HepG2 (cell line): ENCODE measurements around the gene TSSK2. TPM values are rescaled to one million over a fixed set of nuclear protein-coding genes. Genes with fewer than 3 reads are reported as not detected.
A peak's percentile ranks its signal among the peaks of the same experiment; 100 is the strongest.

Source experiments
- CAMTA2 ChIP-seq: sonication (generic); formaldehyde crosslinking; IDR thresholded peaks from 2 replicates; pipeline ENCODE4 v1.4.0; 2020; ENCODE audit warnings: mild to moderate bottlenecking, missing genetic modification reagents, borderline replicate concordance
- MTF2 ChIP-seq: sonication (generic); formaldehyde crosslinking; IDR thresholded peaks from 2 replicates; pipeline ENCODE4 v1.5.0; 2020; ENCODE audit warnings: missing genetic modification reagents, borderline replicate concordance
- TEAD2 ChIP-seq: sonication (generic); formaldehyde crosslinking; IDR thresholded peaks from 2 replicates; pipeline ENCODE4 v1.9.0; 2021; ENCODE audit warnings: missing genetic modification reagents
- ZFY ChIP-seq: sonication (generic); formaldehyde crosslinking; IDR thresholded peaks from 2 replicates; pipeline ENCODE4 v1.4.0; 2020; ENCODE audit warnings: missing genetic modification reagents
- ZNF567 ChIP-seq: sonication (generic); formaldehyde crosslinking; IDR thresholded peaks from 2 replicates; pipeline ENCODE4 v1.8.1; 2023; ENCODE audit warnings: mild to moderate bottlenecking, missing genetic modification reagents, borderline replicate concordance
- ZNF780A ChIP-seq: sonication (generic); formaldehyde crosslinking; IDR thresholded peaks from 2 replicates; pipeline ENCODE4 v1.8.0; 2022; ENCODE audit warnings: mild to moderate bottlenecking, missing genetic modification reagents, moderate library complexity
- ZNF816 ChIP-seq: sonication (generic); formaldehyde crosslinking; IDR thresholded peaks from 2 replicates; pipeline ENCODE4 v1.8.0; 2022; ENCODE audit warnings: missing genetic modification reagents, mild to moderate bottlenecking, borderline replicate concordance
- ZNF883 ChIP-seq: sonication (generic); formaldehyde crosslinking; IDR thresholded peaks from 2 replicates; pipeline ENCODE4 v1.5.1; 2020; ENCODE audit warnings: mild to moderate bottlenecking, missing genetic modification reagents; ENCODE audit errors: not compliant biosample characterization
- polyA plus RNA-seq, 8 experiments: library from polyadenylated mRNA; depleted of rRNA in 3 of 8; stranded (reverse) in 7 of 8; unstranded in 1 of 8; fragments of >200 nt; fragmentation: Illumina TruSeq in 4 of 8; extraction: Trizol in 4 of 8; gene quantifications; 2 replicates each; pipeline versions ENCODE4 v1.2.1 to v1.2.3, GENCODE V29; 2011 to 2016; ENCODE audit warnings: low read depth in 4 of 8, missing spikeins in 1 of 8, mixed read lengths in 1 of 8; ENCODE audit not compliant: insufficient read depth in 1 of 8
- total RNA-seq, 5 experiments: library from RNA; depleted of rRNA; stranded (reverse); fragments of >200 nt; fragmentation: Illumina TruSeq; extraction: Trizol; gene quantifications; 2 replicates each; pipeline ENCODE4 v1.2.3, GENCODE V29; 2016; ENCODE audit warnings: low read depth in 1 of 5
- TF ChIP-seq, protein P1 (sequence below): IDR thresholded peaks from 2 replicates; pipeline ENCODE4 v1.6.1; 2016; ENCODE audit warnings: low read depth, missing genetic modification reagents, missing compliant biosample characterization
- TF ChIP-seq, protein P2 (sequence below): sonication (generic); formaldehyde crosslinking; IDR thresholded peaks from 2 replicates; pipeline ENCODE4 v1.4.0; 2020; ENCODE audit warnings: missing genetic modification reagents
- TF ChIP-seq, protein P3 (sequence below): sonication (generic); formaldehyde crosslinking; conservative IDR thresholded peaks from 2 replicates; pipeline ENCODE4 v1.8.1; 2023; ENCODE audit warnings: missing genetic modification reagents
- TF ChIP-seq, protein P4 (sequence below): sonication (generic); formaldehyde crosslinking; IDR thresholded peaks from 2 replicates; pipeline ENCODE4 v1.5.1; 2020; ENCODE audit warnings: missing genetic modification reagents, mild to moderate bottlenecking, borderline replicate concordance
- TF ChIP-seq, protein P5 (sequence below): fragments of 450-650 bp; IDR thresholded peaks from 2 replicates; pipeline ENCODE4 v1.6.1; 2017; ENCODE audit warnings: mild to moderate bottlenecking
- TF ChIP-seq, protein P6 (sequence below): sonication (generic); formaldehyde crosslinking; conservative IDR thresholded peaks from 2 replicates; pipeline ENCODE4 v1.4.0; 2020; ENCODE audit warnings: missing genetic modification reagents

TSSK2 gene
- total and polyA plus RNA-seq, 2 of the 13 experiments (the other 11 are each of a cell fraction or from before 2014, with no cell fraction given) = not detected

DNA sequence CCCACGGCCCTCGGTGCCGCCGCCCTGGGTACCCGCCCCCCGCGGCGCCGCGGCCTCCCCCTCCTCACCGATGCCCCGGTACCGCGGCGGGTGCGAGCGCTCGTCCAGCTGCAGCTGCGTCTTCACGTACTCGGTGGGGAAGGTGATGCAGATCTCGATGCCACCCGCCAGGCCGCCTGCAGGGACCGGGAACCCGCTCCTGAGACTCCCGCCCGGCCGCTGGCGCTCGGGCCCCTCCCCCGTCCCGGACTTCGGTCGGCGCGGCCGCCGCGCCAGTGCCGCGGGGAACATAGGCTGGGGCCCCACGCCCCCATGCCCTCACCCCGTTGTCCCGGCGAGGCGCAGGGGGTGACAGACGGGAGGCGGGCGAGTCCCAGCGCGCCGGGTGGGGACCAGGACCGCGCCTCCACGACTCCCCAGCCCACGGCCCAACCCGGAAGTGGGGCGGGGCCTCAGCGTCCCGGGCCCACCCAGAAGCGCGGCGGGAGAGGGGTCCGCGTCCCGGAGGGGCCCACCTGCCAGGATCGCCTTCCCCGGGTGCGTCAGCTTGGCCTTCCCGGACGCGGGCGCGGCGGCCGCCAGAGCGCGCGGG lies 47.1 kb downstream of the TSSK2 start (continued):
- TF ChIP-seq, protein P1, sequence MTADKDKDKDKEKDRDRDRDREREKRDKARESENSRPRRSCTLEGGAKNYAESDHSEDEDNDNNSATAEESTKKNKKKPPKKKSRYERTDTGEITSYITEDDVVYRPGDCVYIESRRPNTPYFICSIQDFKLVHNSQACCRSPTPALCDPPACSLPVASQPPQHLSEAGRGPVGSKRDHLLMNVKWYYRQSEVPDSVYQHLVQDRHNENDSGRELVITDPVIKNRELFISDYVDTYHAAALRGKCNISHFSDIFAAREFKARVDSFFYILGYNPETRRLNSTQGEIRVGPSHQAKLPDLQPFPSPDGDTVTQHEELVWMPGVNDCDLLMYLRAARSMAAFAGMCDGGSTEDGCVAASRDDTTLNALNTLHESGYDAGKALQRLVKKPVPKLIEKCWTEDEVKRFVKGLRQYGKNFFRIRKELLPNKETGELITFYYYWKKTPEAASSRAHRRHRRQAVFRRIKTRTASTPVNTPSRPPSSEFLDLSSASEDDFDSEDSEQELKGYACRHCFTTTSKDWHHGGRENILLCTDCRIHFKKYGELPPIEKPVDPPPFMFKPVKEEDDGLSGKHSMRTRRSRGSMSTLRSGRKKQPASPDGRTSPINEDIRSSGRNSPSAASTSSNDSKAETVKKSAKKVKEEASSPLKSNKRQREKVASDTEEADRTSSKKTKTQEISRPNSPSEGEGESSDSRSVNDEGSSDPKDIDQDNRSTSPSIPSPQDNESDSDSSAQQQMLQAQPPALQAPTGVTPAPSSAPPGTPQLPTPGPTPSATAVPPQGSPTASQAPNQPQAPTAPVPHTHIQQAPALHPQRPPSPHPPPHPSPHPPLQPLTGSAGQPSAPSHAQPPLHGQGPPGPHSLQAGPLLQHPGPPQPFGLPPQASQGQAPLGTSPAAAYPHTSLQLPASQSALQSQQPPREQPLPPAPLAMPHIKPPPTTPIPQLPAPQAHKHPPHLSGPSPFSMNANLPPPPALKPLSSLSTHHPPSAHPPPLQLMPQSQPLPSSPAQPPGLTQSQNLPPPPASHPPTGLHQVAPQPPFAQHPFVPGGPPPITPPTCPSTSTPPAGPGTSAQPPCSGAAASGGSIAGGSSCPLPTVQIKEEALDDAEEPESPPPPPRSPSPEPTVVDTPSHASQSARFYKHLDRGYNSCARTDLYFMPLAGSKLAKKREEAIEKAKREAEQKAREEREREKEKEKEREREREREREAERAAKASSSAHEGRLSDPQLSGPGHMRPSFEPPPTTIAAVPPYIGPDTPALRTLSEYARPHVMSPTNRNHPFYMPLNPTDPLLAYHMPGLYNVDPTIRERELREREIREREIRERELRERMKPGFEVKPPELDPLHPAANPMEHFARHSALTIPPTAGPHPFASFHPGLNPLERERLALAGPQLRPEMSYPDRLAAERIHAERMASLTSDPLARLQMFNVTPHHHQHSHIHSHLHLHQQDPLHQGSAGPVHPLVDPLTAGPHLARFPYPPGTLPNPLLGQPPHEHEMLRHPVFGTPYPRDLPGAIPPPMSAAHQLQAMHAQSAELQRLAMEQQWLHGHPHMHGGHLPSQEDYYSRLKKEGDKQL (CRISPR knock-in tag) = no peak
- TF ChIP-seq MTF2 (CRISPR knock-in tag) (no peak), ZFY (no peak), ZNF883 (no peak), ZNF567 (CRISPR knock-in tag) (no peak), TEAD2 (no peak), ZNF816 (CRISPR knock-in tag) (no peak), CAMTA2 (CRISPR knock-in tag) (no peak), ZNF780A (CRISPR knock-in tag) (no peak)
- TF ChIP-seq, protein P2, sequence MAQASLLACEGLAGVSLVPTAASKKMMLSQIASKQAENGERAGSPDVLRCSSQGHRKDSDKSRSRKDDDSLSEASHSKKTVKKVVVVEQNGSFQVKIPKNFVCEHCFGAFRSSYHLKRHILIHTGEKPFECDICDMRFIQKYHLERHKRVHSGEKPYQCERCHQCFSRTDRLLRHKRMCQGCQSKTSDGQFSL = no peak
- TF ChIP-seq, protein P3, sequence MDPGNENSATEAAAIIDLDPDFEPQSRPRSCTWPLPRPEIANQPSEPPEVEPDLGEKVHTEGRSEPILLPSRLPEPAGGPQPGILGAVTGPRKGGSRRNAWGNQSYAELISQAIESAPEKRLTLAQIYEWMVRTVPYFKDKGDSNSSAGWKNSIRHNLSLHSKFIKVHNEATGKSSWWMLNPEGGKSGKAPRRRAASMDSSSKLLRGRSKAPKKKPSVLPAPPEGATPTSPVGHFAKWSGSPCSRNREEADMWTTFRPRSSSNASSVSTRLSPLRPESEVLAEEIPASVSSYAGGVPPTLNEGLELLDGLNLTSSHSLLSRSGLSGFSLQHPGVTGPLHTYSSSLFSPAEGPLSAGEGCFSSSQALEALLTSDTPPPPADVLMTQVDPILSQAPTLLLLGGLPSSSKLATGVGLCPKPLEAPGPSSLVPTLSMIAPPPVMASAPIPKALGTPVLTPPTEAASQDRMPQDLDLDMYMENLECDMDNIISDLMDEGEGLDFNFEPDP (CRISPR knock-in tag) = no peak
- TF ChIP-seq, protein P4, sequence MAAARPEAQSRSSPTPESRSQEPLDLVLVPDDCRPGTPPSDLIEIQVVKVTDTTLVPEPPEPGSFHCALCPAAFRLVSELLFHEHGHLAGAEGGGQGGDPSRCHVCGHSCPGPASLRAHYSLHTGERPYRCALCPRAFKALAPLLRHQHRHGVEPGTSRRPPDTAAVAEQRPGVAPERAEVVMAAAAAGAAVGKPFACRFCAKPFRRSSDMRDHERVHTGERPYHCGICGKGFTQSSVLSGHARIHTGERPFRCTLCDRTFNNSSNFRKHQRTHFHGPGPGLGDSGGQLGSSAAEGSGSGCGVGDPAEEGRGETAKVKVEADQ (CRISPR knock-in tag) = 0 out of 2 replicates have a peak, but pooled peaks have one; percentile 36
- TF ChIP-seq, protein P5, sequence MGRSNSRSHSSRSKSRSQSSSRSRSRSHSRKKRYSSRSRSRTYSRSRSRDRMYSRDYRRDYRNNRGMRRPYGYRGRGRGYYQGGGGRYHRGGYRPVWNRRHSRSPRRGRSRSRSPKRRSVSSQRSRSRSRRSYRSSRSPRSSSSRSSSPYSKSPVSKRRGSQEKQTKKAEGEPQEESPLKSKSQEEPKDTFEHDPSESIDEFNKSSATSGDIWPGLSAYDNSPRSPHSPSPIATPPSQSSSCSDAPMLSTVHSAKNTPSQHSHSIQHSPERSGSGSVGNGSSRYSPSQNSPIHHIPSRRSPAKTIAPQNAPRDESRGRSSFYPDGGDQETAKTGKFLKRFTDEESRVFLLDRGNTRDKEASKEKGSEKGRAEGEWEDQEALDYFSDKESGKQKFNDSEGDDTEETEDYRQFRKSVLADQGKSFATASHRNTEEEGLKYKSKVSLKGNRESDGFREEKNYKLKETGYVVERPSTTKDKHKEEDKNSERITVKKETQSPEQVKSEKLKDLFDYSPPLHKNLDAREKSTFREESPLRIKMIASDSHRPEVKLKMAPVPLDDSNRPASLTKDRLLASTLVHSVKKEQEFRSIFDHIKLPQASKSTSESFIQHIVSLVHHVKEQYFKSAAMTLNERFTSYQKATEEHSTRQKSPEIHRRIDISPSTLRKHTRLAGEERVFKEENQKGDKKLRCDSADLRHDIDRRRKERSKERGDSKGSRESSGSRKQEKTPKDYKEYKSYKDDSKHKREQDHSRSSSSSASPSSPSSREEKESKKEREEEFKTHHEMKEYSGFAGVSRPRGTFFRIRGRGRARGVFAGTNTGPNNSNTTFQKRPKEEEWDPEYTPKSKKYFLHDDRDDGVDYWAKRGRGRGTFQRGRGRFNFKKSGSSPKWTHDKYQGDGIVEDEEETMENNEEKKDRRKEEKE = no peak
- TF ChIP-seq, protein P6, sequence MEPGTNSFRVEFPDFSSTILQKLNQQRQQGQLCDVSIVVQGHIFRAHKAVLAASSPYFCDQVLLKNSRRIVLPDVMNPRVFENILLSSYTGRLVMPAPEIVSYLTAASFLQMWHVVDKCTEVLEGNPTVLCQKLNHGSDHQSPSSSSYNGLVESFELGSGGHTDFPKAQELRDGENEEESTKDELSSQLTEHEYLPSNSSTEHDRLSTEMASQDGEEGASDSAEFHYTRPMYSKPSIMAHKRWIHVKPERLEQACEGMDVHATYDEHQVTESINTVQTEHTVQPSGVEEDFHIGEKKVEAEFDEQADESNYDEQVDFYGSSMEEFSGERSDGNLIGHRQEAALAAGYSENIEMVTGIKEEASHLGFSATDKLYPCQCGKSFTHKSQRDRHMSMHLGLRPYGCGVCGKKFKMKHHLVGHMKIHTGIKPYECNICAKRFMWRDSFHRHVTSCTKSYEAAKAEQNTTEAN (CRISPR knock-in tag) = no peak
